Astrocyte of the cerebellum (primary cell): ENCODE results near the gene ARHGAP45.

Experiments used
- DNase-seq: peaks from one replicate; pipeline ENCODE4 v3.0.0-alpha.2; 2011; ENCODE audit warnings: low read depth
- H3K4me3 ChIP-seq: 2 replicates; pipeline ENCODE4 v1.5.1; 2011; ENCODE audit warnings: mild to moderate bottlenecking, low read depth, low read length, moderate library complexity
- in situ Hi-C: cut with HindIII; loops from 2 replicates; pipeline ENCODE4 v1.10.0; 2017; ENCODE audit warnings: low sequenced_read_pairs
- TF ChIP-seq, protein P1 (sequence below): IDR thresholded peaks from 2 replicates; pipeline ENCODE4 v1.5.1; 2012; ENCODE audit warnings: low read length, low read depth, moderate library complexity, mild to moderate bottlenecking; ENCODE audit errors: missing control alignments

Gene ARHGAP45

DNA sequence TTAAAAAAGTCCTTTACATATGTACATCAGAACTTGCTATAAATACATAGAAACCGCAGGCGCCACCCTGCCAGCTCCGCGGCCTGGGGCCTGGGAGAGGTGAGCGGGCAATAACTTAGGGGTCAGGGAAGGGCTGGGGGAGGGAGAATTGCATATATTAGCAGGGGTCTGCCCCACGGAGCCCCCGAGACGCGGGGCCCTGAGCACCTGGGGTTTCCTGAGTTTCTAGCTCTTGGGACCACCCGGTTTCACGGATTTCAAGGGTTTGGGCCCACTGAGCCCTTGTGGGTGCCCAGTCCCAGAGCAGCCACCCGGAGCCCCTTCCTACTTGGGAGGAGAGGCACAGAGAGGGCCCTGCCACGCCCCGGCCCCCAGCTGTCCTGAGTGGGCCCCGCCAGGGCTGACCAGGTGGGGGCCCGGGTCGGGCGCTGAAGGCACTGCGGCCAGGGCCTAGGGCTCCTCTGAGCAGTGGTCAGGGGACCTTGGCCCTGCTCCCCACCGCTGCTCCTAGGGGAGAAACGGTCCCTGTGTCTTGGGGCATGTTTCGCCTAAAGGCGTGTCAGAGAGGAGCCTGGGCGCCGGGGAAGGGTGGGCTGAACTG, 40.8 kb downstream of the ARHGAP45 start:
- TF ChIP-seq, protein P1, sequence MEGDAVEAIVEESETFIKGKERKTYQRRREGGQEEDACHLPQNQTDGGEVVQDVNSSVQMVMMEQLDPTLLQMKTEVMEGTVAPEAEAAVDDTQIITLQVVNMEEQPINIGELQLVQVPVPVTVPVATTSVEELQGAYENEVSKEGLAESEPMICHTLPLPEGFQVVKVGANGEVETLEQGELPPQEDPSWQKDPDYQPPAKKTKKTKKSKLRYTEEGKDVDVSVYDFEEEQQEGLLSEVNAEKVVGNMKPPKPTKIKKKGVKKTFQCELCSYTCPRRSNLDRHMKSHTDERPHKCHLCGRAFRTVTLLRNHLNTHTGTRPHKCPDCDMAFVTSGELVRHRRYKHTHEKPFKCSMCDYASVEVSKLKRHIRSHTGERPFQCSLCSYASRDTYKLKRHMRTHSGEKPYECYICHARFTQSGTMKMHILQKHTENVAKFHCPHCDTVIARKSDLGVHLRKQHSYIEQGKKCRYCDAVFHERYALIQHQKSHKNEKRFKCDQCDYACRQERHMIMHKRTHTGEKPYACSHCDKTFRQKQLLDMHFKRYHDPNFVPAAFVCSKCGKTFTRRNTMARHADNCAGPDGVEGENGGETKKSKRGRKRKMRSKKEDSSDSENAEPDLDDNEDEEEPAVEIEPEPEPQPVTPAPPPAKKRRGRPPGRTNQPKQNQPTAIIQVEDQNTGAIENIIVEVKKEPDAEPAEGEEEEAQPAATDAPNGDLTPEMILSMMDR: no peak
- no peak for DNase-seq
- in situ Hi-C loops: no loop called here
- H3K4me3 ChIP-seq: no peak overlapping the region

DNA sequence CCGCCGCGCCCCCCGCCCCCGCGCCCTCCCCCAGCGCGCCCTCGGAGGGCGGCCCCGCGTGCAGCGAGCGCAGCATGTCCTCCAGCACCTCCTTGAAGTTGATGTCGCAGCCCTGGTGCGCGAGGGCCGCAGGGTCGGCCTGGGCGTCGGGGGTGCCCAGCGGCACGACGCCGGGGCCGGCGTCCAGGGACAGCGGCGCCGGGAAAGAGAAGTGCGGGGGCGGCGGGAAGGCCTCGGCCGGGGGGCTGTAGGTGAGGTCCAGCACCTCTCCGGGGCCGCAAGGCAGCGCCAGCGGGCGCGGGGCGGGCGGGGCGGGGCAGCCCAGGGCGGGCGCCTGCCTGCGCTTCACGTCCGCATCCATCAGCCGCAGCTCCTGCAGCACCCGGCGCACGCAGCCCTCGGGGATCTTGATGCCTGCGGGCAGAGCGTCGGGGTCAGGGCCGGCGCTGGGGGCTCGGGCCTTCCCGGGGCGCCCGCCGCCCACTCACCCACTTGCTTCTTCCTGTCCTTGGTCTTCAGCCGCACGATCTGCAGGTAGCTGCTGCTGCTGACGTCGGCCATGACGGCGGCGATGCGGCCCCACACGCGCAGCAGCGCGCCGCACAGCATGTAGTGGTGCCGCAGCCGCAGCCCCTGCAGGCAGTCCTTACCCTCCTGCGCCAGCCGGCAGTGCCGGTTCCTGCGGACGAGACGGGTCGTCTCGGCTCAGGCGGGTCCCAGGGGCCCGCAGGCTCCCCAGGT, 41.5 kb downstream of the ARHGAP45 start:
- TF ChIP-seq, protein P1: no peak
- H3K4me3 ChIP-seq: no peak overlapping the region
- in situ Hi-C loops: no loop called here
- no peak for DNase-seq

DNA sequence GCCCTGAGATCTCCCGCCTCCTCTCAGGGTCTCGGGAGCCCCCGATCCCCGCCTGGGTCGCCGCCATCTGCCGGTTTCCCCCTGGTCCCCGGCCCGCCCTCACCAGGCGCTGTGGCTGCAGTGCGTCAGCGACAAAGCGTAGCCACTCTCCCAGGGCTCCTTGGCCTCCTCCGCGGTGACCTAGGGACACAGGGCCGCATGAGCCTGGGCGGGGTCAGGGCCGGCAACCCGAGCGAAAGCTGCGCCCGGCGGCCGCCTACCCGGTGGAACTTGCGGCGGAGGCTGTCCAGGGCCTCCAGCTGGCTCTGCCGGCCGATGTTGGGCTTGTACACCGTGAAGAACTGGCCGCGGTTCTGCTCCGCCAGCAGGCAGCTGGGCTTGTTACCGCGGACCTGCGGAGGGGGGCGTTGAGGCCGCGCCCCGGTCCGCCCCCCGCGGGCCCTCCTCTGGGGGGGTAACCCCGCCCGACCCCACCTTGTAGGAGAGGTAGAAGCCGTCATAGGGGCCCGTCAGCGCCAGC, 42.1 kb downstream of the ARHGAP45 start:
- in situ Hi-C loops: no loop called here
- no peak for DNase-seq
- TF ChIP-seq, protein P1: no peak
- H3K4me3 ChIP-seq: no peak overlapping the region

DNA sequence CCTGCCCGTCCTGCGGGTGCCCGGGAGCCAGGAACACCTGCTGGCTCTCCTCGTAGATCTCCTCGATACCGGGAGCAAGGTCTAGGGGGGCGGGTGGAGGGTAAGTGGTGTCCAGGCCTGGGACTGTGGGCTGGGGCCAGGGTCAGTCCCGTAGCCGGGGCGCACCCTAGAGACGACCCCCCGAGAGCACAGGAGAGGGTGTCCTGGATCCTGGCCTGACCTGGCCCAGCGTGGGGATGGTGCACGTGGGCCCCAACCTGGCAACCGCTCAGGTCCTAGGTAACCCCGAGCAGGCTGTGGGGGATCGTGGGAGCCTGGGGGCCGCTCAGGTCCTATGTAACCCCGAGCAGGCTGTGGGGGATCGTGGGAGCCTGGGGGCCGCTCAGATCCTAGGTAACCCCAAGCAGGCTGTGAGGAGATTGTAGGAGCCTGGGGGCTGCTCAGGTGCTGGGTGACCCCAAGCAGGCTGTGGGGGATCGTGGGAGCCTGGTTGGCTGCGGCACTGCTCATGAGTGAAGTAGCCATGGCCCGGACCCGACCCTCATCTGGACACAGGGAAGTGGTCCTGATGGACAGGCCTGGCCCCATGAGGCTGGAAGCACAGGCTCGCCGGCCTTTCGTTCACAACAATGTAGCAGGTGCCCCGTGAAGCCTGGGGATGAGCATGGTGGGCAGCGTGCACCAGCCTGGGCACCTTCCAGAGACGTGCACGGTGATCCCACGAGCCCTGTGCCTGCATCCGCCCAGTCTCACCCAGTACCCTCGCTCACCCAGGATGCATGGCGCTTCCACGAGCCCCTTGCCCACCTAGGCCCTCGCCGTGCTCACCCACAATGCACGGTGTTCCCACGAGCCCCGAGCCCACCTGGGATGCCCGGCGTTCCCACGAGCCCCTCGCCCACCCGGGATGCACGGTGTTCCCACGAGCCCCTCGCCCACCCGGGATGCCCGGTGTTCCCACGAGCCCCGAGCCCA, 43.0 kb downstream of the ARHGAP45 start:
- TF ChIP-seq, protein P1: no peak
- no peak overlapping the region for H3K4me3 ChIP-seq
- no peak for DNase-seq
- in situ Hi-C loops: no loop called here

DNA sequence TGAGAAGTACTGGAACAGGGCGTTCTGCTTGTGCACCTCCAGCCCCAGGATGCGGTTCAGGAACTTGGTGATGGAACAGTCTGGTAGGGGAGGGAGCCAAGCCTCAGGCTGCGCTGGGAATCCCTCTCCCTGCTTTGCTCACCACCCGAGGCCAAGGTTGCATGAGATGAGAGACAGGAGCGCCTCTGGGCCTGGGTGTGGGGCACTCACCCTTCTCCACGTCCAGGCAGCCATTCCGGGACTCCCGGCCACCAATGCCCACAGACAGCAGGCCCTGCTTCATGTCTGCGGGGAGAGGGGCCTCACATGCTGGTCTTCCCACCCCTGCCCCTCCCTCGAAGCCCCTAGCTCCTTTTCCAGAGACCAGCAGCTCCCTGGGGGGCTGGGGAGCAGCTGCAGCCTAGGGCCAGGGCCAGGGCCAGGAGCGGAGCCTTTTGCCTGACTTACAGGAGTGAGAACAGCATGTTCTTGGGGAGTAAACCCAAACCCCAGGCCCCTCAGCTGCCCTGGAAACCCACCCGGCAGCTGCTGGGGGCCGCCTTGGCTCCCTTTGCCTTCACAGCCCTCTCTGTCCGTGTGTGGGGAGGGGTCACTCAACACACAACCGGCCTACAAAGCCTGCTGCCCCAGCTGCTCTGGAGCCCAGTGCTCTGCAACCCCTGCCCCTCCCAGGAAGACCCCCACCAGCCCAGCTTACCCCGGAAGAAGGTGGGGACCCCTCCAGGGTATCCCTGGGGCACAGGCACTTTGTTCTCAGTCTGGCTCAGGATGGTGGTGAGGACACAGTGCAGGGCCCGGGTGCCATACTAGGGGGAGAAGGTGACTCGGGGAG, 44.1 kb downstream of the ARHGAP45 start:
- TF ChIP-seq, protein P1: no peak
- in situ Hi-C loops: no loop called here
- H3K4me3 ChIP-seq: no peak overlapping the region
- no peak for DNase-seq
